H1 (cell line): Measurements from ENCODE around the gene SPATA6L. TPM values are rescaled to one million over a fixed set of nuclear protein-coding genes. Genes with fewer than 3 reads are reported as not detected.

ENCODE experiments used
- CTCF ChIA-PET: fragments of 300-600 bp; sonication (Branson Sonifier 250); formaldehyde crosslinking; loops from one replicate; lab custom pipeline; 2021; ENCODE audit not compliant: partially characterized antibody; lab: Charles Lee
- POLR2A ChIA-PET: fragments of 300-600 bp; sonication (Branson Sonifier 250); formaldehyde crosslinking; loops from one replicate; lab custom pipeline; 2021; ENCODE audit warnings: inconsistent platforms; ENCODE audit not compliant: partially characterized antibody; lab: Charles Lee
- DNase-seq, 2 experiments: peaks; one replicate each; pipeline versions ENCODE4 v3.0.0 to v3.0.0-alpha.2; 2010 to 2022; ENCODE audit warnings: low spot score in 2 of 2, low read depth in 1 of 2, mixed read lengths in 1 of 2
- FAIRE-seq: peaks from 2 replicates; lab custom pipeline; 2011; peaks lifted over from hg19 to GRCh38; lab: Jason Lieb, UNC
- H2AFZ ChIP-seq: 2 replicates; pipeline ENCODE4 v1.8.1; 2012; ENCODE audit warnings: low read length, inconsistent platforms
- H2AK5ac ChIP-seq: 2 replicates; pipeline ENCODE4 v1.6.1; 2013; ENCODE audit warnings: low read depth, low read length
- H2BK120ac ChIP-seq: replicated peaks from 2 replicates; pipeline ENCODE3; 2013; ENCODE audit warnings: low read depth, low read length, inconsistent platforms
- H2BK12ac ChIP-seq: 2 replicates; pipeline ENCODE4 v1.6.1; 2013; ENCODE audit warnings: low read depth, low read length
- H2BK15ac ChIP-seq: 2 replicates; pipeline ENCODE4 v1.6.1; 2013; ENCODE audit warnings: low read length
- H2BK20ac ChIP-seq: 2 replicates; pipeline ENCODE4 v1.6.1; 2013; ENCODE audit warnings: low read length
- H2BK5ac ChIP-seq: 2 replicates; pipeline ENCODE4 v1.6.1; 2013; ENCODE audit warnings: low read depth, low read length
- H3K14ac ChIP-seq: 2 replicates; pipeline ENCODE4 v1.6.1; 2013; ENCODE audit warnings: inconsistent platforms; ENCODE audit not compliant: insufficient read length
- H3K18ac ChIP-seq: 2 replicates; pipeline ENCODE4 v1.6.1; 2013; ENCODE audit warnings: low read length; ENCODE audit errors: extremely low read depth
- H3K23ac ChIP-seq: 2 replicates; pipeline ENCODE4 v1.6.1; 2013; ENCODE audit warnings: inconsistent platforms; ENCODE audit not compliant: insufficient read length
- H3K23me2 ChIP-seq: 2 replicates; pipeline ENCODE4 v1.6.1; 2013; ENCODE audit warnings: low read depth, low read length
- H3K27ac ChIP-seq: 2 replicates; pipeline ENCODE4 v1.6.1; 2011; ENCODE audit warnings: low read depth, low read length, inconsistent platforms
- H3K27me3 ChIP-seq, 4 experiments: replicated peaks in 1 of 4; 1 replicate in 1 of 4; 2 replicates in 3 of 4; pipeline versions ENCODE4 v1.6.1 to v1.8.1; 2011 to 2013; ENCODE audit warnings: low read length in 3 of 4, mild to moderate bottlenecking in 3 of 4, inconsistent platforms in 2 of 4, mixed read lengths in 2 of 4, moderate library complexity in 1 of 4; ENCODE audit not compliant: control insufficient read depth in 3 of 4, insufficient read depth in 3 of 4; ENCODE audit errors: extremely low read depth in 1 of 4
- H3K36me3 ChIP-seq, 4 experiments: 2 replicates each; pipeline versions ENCODE4 v1.6.1 to v1.8.1; 2011 to 2013; ENCODE audit warnings: mild to moderate bottlenecking in 4 of 4, low read length in 3 of 4, moderate library complexity in 2 of 4, control low read depth in 1 of 4, inconsistent platforms in 1 of 4; ENCODE audit not compliant: insufficient read depth in 4 of 4, control insufficient read depth in 2 of 4
- H3K4ac ChIP-seq: replicated peaks from 2 replicates; pipeline ENCODE3; 2013; ENCODE audit warnings: low read length, low read depth, mixed read lengths, inconsistent platforms; ENCODE audit not compliant: insufficient read length
- H3K4me1 ChIP-seq, 4 experiments: replicated peaks in 1 of 4; 1 replicate in 1 of 4; 2 replicates in 3 of 4; pipeline versions ENCODE4 v1.6.1 to v1.8.1; 2011 to 2013; ENCODE audit warnings: low read length in 3 of 4, inconsistent platforms in 2 of 4, mixed read lengths in 1 of 4; ENCODE audit not compliant: insufficient read depth in 4 of 4, control insufficient read depth in 3 of 4
- H3K4me2 ChIP-seq, 2 experiments: 2 replicates each; pipeline versions ENCODE4 v1.6.1 to v1.8.1; 2011 to 2013; ENCODE audit warnings: low read depth in 2 of 2, low read length in 2 of 2, control low read depth in 1 of 2, inconsistent platforms in 1 of 2, mild to moderate bottlenecking in 1 of 2; ENCODE audit not compliant: insufficient read depth in 1 of 2
- H3K4me3 ChIP-seq, 4 experiments: fragments of 200-600, 300-600 bp in 1 of 4; sonication (generic), shearing (Covaris generic), sonication (Bioruptor Twin) in 1 of 4; 2 replicates each; pipeline versions ENCODE4 v1.5.1 to v1.8.1; 2011 to 2016; ENCODE audit warnings: low read length in 4 of 4, low read depth in 3 of 4, control low read depth in 2 of 4, inconsistent platforms in 2 of 4, mild to moderate bottlenecking in 2 of 4, mixed read lengths in 1 of 4, moderate library complexity in 1 of 4; ENCODE audit not compliant: insufficient read depth in 2 of 4; ENCODE audit errors: extremely low read depth in 1 of 4
- H3K56ac ChIP-seq: replicated peaks from 2 replicates; pipeline ENCODE3; 2013; ENCODE audit warnings: low read depth, mild to moderate bottlenecking, mixed read lengths, low read length, inconsistent platforms; ENCODE audit not compliant: insufficient read length
- H3K79me1 ChIP-seq: 2 replicates; pipeline ENCODE4 v1.6.1; 2013; ENCODE audit warnings: low read depth, low read length, control low read depth
- H3K79me2 ChIP-seq, 2 experiments: 2 replicates each; pipeline versions ENCODE4 v1.6.1 to v1.8.1; 2012 to 2013; ENCODE audit warnings: low read length in 2 of 2, mild to moderate bottlenecking in 2 of 2, inconsistent platforms in 1 of 2; ENCODE audit not compliant: insufficient read depth in 2 of 2, control insufficient read depth in 1 of 2
- H3K9ac ChIP-seq, 4 experiments: replicated peaks in 1 of 4; 1 replicate in 1 of 4; 2 replicates in 3 of 4; pipeline versions ENCODE4 v1.6.1 to v1.8.1; 2011 to 2013; ENCODE audit warnings: low read depth in 3 of 4, low read length in 3 of 4, control low read depth in 2 of 4, mild to moderate bottlenecking in 2 of 4, moderate library complexity in 2 of 4, inconsistent platforms in 1 of 4; ENCODE audit errors: extremely low read depth in 1 of 4
- H3K9me3 ChIP-seq, 2 experiments: 2 replicates each; pipeline versions ENCODE4 v1.6.1 to v1.8.1; 2012 to 2013; ENCODE audit warnings: mild to moderate bottlenecking in 2 of 2, moderate library complexity in 2 of 2, control low read depth in 1 of 2, inconsistent platforms in 1 of 2, low read depth in 1 of 2, low read length in 1 of 2, mixed read lengths in 1 of 2; ENCODE audit not compliant: insufficient read depth in 2 of 2
- H4K20me1 ChIP-seq, 2 experiments: replicated peaks in 1 of 2; 2 replicates each; pipeline versions ENCODE3 to v1.8.1; 2011 to 2013; ENCODE audit warnings: inconsistent platforms in 2 of 2, low read length in 2 of 2, mild to moderate bottlenecking in 1 of 2; ENCODE audit not compliant: insufficient read depth in 2 of 2, control insufficient read depth in 1 of 2
- H4K5ac ChIP-seq: 2 replicates; pipeline ENCODE4 v1.6.1; 2013; ENCODE audit warnings: low read length, low read depth, mixed read lengths, inconsistent platforms; ENCODE audit not compliant: insufficient read length
- H4K8ac ChIP-seq: 2 replicates; pipeline ENCODE4 v1.8.0; 2013; ENCODE audit warnings: mild to moderate bottlenecking, moderate library complexity, low read length, inconsistent platforms; ENCODE audit not compliant: insufficient read depth; ENCODE audit errors: extremely low read depth
- H4K91ac ChIP-seq: replicated peaks from 2 replicates; pipeline ENCODE3; 2013; ENCODE audit warnings: low read length, mixed read lengths, inconsistent platforms; ENCODE audit not compliant: insufficient read length
- BACH1 ChIP-seq: IDR thresholded peaks from 2 replicates; pipeline ENCODE4 v1.6.1; 2012; ENCODE audit warnings: low read length, improper control_type of control experiment
- BRCA1 ChIP-seq: IDR thresholded peaks from 2 replicates; pipeline ENCODE4 v1.6.1; 2012; ENCODE audit warnings: low read depth, low read length, improper control_type of control experiment
- CREB1 ChIP-seq: IDR thresholded peaks from 2 replicates; pipeline ENCODE4 v1.6.1; 2012; ENCODE audit warnings: inconsistent platforms
- JUND ChIP-seq: IDR thresholded peaks from 2 replicates; pipeline ENCODE4 v1.6.1; 2011; ENCODE audit warnings: mild to moderate bottlenecking, improper control_type of control experiment, low read length
- KDM5A ChIP-seq: fragments of 200-600 bp; IDR thresholded peaks from 2 replicates; pipeline ENCODE4 v1.7.1; 2012; ENCODE audit warnings: mild to moderate bottlenecking, low read length, inconsistent platforms, mixed read lengths
- MAFK ChIP-seq: IDR thresholded peaks from 2 replicates; pipeline ENCODE4 v1.6.1; 2012; ENCODE audit warnings: low read depth, mild to moderate bottlenecking, improper control_type of control experiment, low read length
- POLR2A ChIP-seq, 2 experiments: IDR thresholded peaks; 1 replicate in 1 of 2; 2 replicates in 1 of 2; pipeline ENCODE4 v1.6.1; 2011; ENCODE audit warnings: low read depth in 2 of 2, low read length in 2 of 2, mild to moderate bottlenecking in 2 of 2; ENCODE audit errors: control extremely low read depth in 1 of 2
- RFX5 ChIP-seq: IDR thresholded peaks from 2 replicates; pipeline ENCODE4 v1.6.1; 2011; ENCODE audit warnings: low read depth, low read length, improper control_type of control experiment, borderline replicate concordance
- TAF7 ChIP-seq: optimal IDR thresholded peaks from 2 replicates; pipeline ENCODE3; 2011; ENCODE audit warnings: low read depth, mild to moderate bottlenecking, inconsistent platforms, low read length, moderate library complexity, borderline replicate concordance
- TCF12 ChIP-seq: IDR thresholded peaks from 2 replicates; pipeline ENCODE4 v1.6.1; 2011; ENCODE audit warnings: low read depth, mild to moderate bottlenecking, low read length
- ZNF274 ChIP-seq: IDR thresholded peaks from 2 replicates; pipeline ENCODE4 v1.7.0; 2012; ENCODE audit warnings: low read length, borderline replicate concordance; ENCODE audit errors: extremely low read depth
- WGBS, 2 experiments: shearing (Covaris generic) in 1 of 2; methylation state at CpG; one replicate each; pipeline versions ENCODE4 v1.1.6 to v1.1.7; 2013 to 2015; ENCODE audit warnings: low lambda C conversion rate in 2 of 2, mixed read lengths in 2 of 2, inconsistent platforms in 1 of 2, low coverage in 1 of 2, missing lambda C conversion rate in 1 of 2; ENCODE audit not compliant: insufficient replicate concordance in 2 of 2, insufficient coverage in 1 of 2, insufficient read length in 1 of 2; ENCODE audit errors: extremely low coverage in 1 of 2, missing lambda C conversion rate in 1 of 2; 5-methylcytosine and 5-hydroxymethylcytosine counted together
- polyA plus RNA-seq, 7 experiments: library from polyadenylated mRNA; depleted of rRNA in 3 of 7; stranded (reverse) in 5 of 7; unstranded in 2 of 7; fragments of >200 nt in 5 of 7; fragments of 200-250 nt in 2 of 7; gene quantifications; 1 replicate in 5 of 7; 2 replicates in 1 of 7; 4 replicates in 1 of 7; pipeline versions ENCODE4 v1.2.1 to v1.2.3, GENCODE V29; 2011 to 2013; ENCODE audit warnings: missing spikeins in 2 of 7, mixed read lengths in 2 of 7
- total RNA-seq: library from RNA; stranded (reverse); fragmentation: NEBNext Ultra II Directional; extraction: Animal tissue kit (Norgen Biotek cat#: 25700); gene quantifications from 2 replicates; pipeline ENCODE4 v1.2.1, GENCODE V29; 2021

The SPATA6L gene
- total and polyA plus RNA-seq, 2 of the 8 experiments (the other 6 are each of a cell fraction or from before 2014, with no cell fraction given), result 0.57 to 1.1 TPM

- Histone ChIP-seq H4K20me1 (no peaks in the 10 kb centered on the region), H2BK15ac (no peak overlapping the region), H2BK12ac (no peak overlapping the region), H3K9ac (no peak overlapping the region), H3K4me1 (no peaks in the 10 kb centered on the region; a peak in 1 of 7 replicates), H3K27me3 (no peaks in the 10 kb centered on the region), H3K79me1 (no peaks in the 10 kb centered on the region), H2AK5ac (no peak overlapping the region), H3K14ac (no peak overlapping the region), H4K5ac (no peak overlapping the region), H3K36me3 (no peaks in the 10 kb centered on the region), H4K91ac (no peak overlapping the region), H3K4me3 (no peak overlapping the region), H2BK5ac (no peak overlapping the region), H2BK120ac (no peak overlapping the region), H3K56ac (no peak overlapping the region), H3K27ac (no peak overlapping the region), H3K23ac (no peak overlapping the region), H3K4me2 (no peak overlapping the region), H2BK20ac (no peak overlapping the region), H3K4ac (no peak overlapping the region), H2AFZ (no peak overlapping the region), H3K9me3 (no peaks in the 10 kb centered on the region), H3K18ac (no peak overlapping the region), H4K8ac (no peak overlapping the region), H3K79me2 (no peaks in the 10 kb centered on the region), H3K23me2 (no peaks in the 10 kb centered on the region; the same call in 1 of the 2 replicates)
- POLR2A ChIA-PET, result no interaction called here
- DNase-seq, result no peak
- FAIRE-seq, result no peak
- TF ChIP-seq POLR2A (IDR thresholded peaks at IDR 0.05; ENCODE audit: control extremely low read depth in 1 of 2, low read depth in 2 of 2, low read length in 2 of 2) (no peak), TAF7 (no peak), BRCA1 (no peak), BACH1 (no peak), KDM5A (no peak), TCF12 (no peak), ZNF274 (no peak), MAFK (no peak), JUND (no peak), CREB1 (no peak), RFX5 (no peak)
- CTCF ChIA-PET, result interaction anchor here (2.2 kb wide), 1 partner anchor 61 kb away, joined by 7 read pairs; no protein-coding TSS in a partner anchor
- WGBS, 2 experiments, result 100% methylated on average over 2 of the region's 2 CpGs; no CpG with 5 or more reads in 1 of the 2 experiments
Observed at GRCh38 chr9:4579001-4579400, 87.3 kb downstream of the SPATA6L start.
